ENCODE results near the gene CRYBB3. TPM values are rescaled to one million over a fixed set of nuclear protein-coding genes. Genes with fewer than 3 reads are reported as not detected.

CRYBB3 gene
- total and polyA plus RNA-seq, 2 of the 4 experiments (the other 2 are of a cell fraction) = not detected

GRCh38 chr22:25193130-25193529, 6.5 kb upstream of the CRYBB3 start:
- no peak overlapping the region for H3K18ac ChIP-seq (ENCODE audit: low read depth, low read length)
- no peak overlapping the region for H4K91ac ChIP-seq (ENCODE audit: insufficient read depth, low read depth, low read length)
- no TSS peak for BruUV-seq (replicated peaks)
- no peak overlapping the region for H3K23ac ChIP-seq (ENCODE audit: low read depth, low read length)
- CTCF ChIA-PET = no interaction called here
- in situ Hi-C loops (cut with MboI; ENCODE audit: low sequenced_read_pairs) = no loop called here
- H2BK15ac ChIP-seq (ENCODE audit: low read depth, low read length) = no peak overlapping the region
- H3K9ac ChIP-seq (ENCODE audit: low read depth, low read length) = no peak overlapping the region
- H3K27ac ChIP-seq (ENCODE audit: insufficient read depth, low read length) = no peak overlapping the region
- WGBS, 2 experiments (ENCODE audit: extremely low coverage in 2 of 2, insufficient read length in 1 of 2) = no CpG with 5 or more reads among the region's 4 CpGs
- H4K8ac ChIP-seq (ENCODE audit: low read depth in 2 of 2, low read length in 2 of 2) = no peak overlapping the region
- H3K14ac ChIP-seq (replicated peaks; ENCODE audit: low read depth, low read length) = no peak overlapping the region
- POLR2A ChIA-PET (ENCODE audit: unreplicated experiment) = no interaction called here
- ATAC-seq (ENCODE audit: low read depth) = no peak
- H3K4me2 ChIP-seq (ENCODE audit: low read depth, low read length) = no peak overlapping the region
- H3K56ac ChIP-seq (ENCODE audit: extremely low read depth, insufficient read depth, low read length) = no peak overlapping the region
- no peak overlapping the region for H2BK20ac ChIP-seq (ENCODE audit: low read depth, low read length)
- H4K5ac ChIP-seq (ENCODE audit: low read depth, low read length) = no peak overlapping the region
- no peak overlapping the region for H2BK120ac ChIP-seq (ENCODE audit: low read depth, low read length)
- H3K36me3 ChIP-seq (ENCODE audit: control insufficient read depth, insufficient read depth, low read length) = no peaks in the 10 kb centered on the region
- H3K4ac ChIP-seq (ENCODE audit: low read depth, low read length) = no peak overlapping the region
- TF ChIP-seq RFX5 (IDR thresholded peaks at IDR 0.05; ENCODE audit: low read depth, low read length) (no peak), RAD21 (IDR thresholded peaks at IDR 0.05; ENCODE audit: low read length) (no peak), CEBPB (IDR thresholded peaks at IDR 0.05; ENCODE audit: low read depth, low read length) (no peak), POLR2A (IDR thresholded peaks at IDR 0.05; ENCODE audit: low read depth, low read length) (no peak), BHLHE40 (IDR thresholded peaks at IDR 0.05; ENCODE audit: low read depth, low read length) (no peak), MXI1 (IDR thresholded peaks at IDR 0.05; ENCODE audit: borderline replicate concordance, low read depth, low read length) (no peak), ELK1 (IDR thresholded peaks at IDR 0.05; ENCODE audit: borderline replicate concordance, low read depth, low read length) (no peak), SMC3 (IDR thresholded peaks at IDR 0.05; ENCODE audit: low read depth, low read length) (no peak), NFE2L2 (IDR thresholded peaks at IDR 0.05; ENCODE audit: low read depth, low read length) (no peak), MAZ (IDR thresholded peaks at IDR 0.05; ENCODE audit: borderline replicate concordance, low read depth, low read length) (no peak)
- TF ChIP-seq, protein P1, sequence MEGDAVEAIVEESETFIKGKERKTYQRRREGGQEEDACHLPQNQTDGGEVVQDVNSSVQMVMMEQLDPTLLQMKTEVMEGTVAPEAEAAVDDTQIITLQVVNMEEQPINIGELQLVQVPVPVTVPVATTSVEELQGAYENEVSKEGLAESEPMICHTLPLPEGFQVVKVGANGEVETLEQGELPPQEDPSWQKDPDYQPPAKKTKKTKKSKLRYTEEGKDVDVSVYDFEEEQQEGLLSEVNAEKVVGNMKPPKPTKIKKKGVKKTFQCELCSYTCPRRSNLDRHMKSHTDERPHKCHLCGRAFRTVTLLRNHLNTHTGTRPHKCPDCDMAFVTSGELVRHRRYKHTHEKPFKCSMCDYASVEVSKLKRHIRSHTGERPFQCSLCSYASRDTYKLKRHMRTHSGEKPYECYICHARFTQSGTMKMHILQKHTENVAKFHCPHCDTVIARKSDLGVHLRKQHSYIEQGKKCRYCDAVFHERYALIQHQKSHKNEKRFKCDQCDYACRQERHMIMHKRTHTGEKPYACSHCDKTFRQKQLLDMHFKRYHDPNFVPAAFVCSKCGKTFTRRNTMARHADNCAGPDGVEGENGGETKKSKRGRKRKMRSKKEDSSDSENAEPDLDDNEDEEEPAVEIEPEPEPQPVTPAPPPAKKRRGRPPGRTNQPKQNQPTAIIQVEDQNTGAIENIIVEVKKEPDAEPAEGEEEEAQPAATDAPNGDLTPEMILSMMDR (conservative IDR thresholded peaks at IDR 0.05; ENCODE audit: low read depth, low read length) = no peak
- TF ChIP-seq, protein P2, sequence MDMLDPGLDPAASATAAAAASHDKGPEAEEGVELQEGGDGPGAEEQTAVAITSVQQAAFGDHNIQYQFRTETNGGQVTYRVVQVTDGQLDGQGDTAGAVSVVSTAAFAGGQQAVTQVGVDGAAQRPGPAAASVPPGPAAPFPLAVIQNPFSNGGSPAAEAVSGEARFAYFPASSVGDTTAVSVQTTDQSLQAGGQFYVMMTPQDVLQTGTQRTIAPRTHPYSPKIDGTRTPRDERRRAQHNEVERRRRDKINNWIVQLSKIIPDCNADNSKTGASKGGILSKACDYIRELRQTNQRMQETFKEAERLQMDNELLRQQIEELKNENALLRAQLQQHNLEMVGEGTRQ (IDR thresholded peaks at IDR 0.05; ENCODE audit: low read depth, low read length) = no peak
- H3K4me3 ChIP-seq (ENCODE audit: insufficient read depth, low read depth, low read length) = no peak overlapping the region
- no peaks in the 10 kb centered on the region for H3K4me1 ChIP-seq (ENCODE audit: control insufficient read depth, insufficient read depth, low read length)
- H2AFZ ChIP-seq (replicated peaks; ENCODE audit: low read length, poor library complexity) = no peak overlapping the region
- intact Hi-C loops (cut with micrococcal nuclease) = no loop called here
- no peaks in the 10 kb centered on the region for H3K79me1 ChIP-seq (ENCODE audit: low read depth in 1 of 2, low read length in 2 of 2)
- H3K9me1 ChIP-seq (ENCODE audit: insufficient read depth, low read length) = no peaks in the 10 kb centered on the region
- H2AK9ac ChIP-seq (replicated peaks; ENCODE audit: low read depth, low read length, poor library complexity) = no peak overlapping the region
- H3K9me3 ChIP-seq (ENCODE audit: control insufficient read depth, insufficient read depth, low read length) = no peaks in the 10 kb centered on the region
- H4K20me1 ChIP-seq (ENCODE audit: insufficient read depth, low read length) = no peaks in the 10 kb centered on the region
- DNase-seq = no peak
- H2BK5ac ChIP-seq (ENCODE audit: low read depth, low read length, poor library complexity, severe bottlenecking) = no peak overlapping the region
- dilution Hi-C loops (cut with HindIII; ENCODE audit: low sequenced_read_pairs, unreplicated experiment) = no loop called here
- no peak overlapping the region for H2AK5ac ChIP-seq (ENCODE audit: low read depth, low read length)
- no peaks in the 10 kb centered on the region for H3K27me3 ChIP-seq (ENCODE audit: control insufficient read depth, insufficient read depth, low read length)
